GM06990 (cell line): ENCODE measurements around the gene UQCRQ.

Experiments
- DNase-seq: peaks from one replicate; pipeline ENCODE4 v3.0.0-alpha.2; 2011; ENCODE audit not compliant: insufficient read length; ENCODE audit errors: extremely low read depth
- H3K27me3 ChIP-seq: replicated peaks from 2 replicates; pipeline ENCODE4 v1.6.0; 2011; ENCODE audit warnings: low read length; ENCODE audit not compliant: control insufficient read depth, insufficient read depth
- H3K36me3 ChIP-seq: 2 replicates; pipeline ENCODE4 v1.5.1; 2011; ENCODE audit warnings: low read length; ENCODE audit not compliant: control insufficient read depth, insufficient read depth
- H3K4me3 ChIP-seq: replicated peaks from 2 replicates; pipeline ENCODE4 v1.5.1; 2011; ENCODE audit warnings: low read depth, mild to moderate bottlenecking, control low read depth, low read length
- TF ChIP-seq, protein P1 (sequence below): IDR thresholded peaks from 2 replicates; pipeline ENCODE4 v1.5.1; 2011; ENCODE audit warnings: low read length, control low read depth, mild to moderate bottlenecking, inconsistent platforms; ENCODE audit not compliant: insufficient read depth, poor library complexity, severe bottlenecking

UQCRQ gene

GRCh38 chr5:132831095-132831860, 35.2 kb upstream of the UQCRQ start:
- peak overlapping the region; percentile 68 for H3K4me3 ChIP-seq
- TF ChIP-seq, protein P1, sequence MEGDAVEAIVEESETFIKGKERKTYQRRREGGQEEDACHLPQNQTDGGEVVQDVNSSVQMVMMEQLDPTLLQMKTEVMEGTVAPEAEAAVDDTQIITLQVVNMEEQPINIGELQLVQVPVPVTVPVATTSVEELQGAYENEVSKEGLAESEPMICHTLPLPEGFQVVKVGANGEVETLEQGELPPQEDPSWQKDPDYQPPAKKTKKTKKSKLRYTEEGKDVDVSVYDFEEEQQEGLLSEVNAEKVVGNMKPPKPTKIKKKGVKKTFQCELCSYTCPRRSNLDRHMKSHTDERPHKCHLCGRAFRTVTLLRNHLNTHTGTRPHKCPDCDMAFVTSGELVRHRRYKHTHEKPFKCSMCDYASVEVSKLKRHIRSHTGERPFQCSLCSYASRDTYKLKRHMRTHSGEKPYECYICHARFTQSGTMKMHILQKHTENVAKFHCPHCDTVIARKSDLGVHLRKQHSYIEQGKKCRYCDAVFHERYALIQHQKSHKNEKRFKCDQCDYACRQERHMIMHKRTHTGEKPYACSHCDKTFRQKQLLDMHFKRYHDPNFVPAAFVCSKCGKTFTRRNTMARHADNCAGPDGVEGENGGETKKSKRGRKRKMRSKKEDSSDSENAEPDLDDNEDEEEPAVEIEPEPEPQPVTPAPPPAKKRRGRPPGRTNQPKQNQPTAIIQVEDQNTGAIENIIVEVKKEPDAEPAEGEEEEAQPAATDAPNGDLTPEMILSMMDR: no peak
- H3K36me3 ChIP-seq: no peaks in the 10 kb centered on the region
- no peaks in the 10 kb centered on the region; the same call in 1 of the 2 replicates for H3K27me3 ChIP-seq
- no peak for DNase-seq

- Histone ChIP-seq H3K4me3 (no peak overlapping the region), H3K27me3 (no peaks in the 10 kb centered on the region), H3K36me3 (no peaks in the 10 kb centered on the region)
- TF ChIP-seq, protein P1: no peak
- no peak for DNase-seq
Observed at GRCh38 chr5:132832612-132833011, 33.8 kb upstream of the UQCRQ start.

GRCh38 chr5:132834057-132834456, 32.4 kb upstream of the UQCRQ start:
- no peak for DNase-seq
- TF ChIP-seq, protein P1: no peak
- Histone ChIP-seq H3K36me3 (no peaks in the 10 kb centered on the region), H3K27me3 (no peaks in the 10 kb centered on the region), H3K4me3 (no peak overlapping the region)

GRCh38 chr5:132836852-132837251, 29.6 kb upstream of the UQCRQ start:
- H3K27me3 ChIP-seq: no peaks in the 10 kb centered on the region
- TF ChIP-seq, protein P1: no peak
- H3K36me3 ChIP-seq: no peaks in the 10 kb centered on the region
- no peak overlapping the region for H3K4me3 ChIP-seq
- DNase-seq: no peak

DNA sequence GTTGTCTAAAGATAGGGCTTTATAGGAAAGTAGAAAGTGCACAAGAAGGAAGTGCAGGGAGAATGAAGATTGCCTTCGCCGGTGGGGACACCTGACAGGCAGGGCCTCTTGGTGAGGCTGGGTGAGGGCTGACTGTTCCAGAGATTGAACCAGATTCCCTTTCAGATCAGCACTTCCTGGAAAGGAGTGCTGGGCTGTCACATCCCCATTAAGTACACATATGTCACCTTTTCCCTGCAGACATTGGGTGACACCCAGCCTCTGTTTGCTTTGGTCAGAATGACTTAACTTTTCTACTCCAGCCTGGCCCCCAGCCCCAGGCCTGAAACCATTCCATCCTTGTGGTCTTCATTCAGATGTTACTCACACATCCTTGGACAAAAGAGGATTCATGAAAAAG, 28.6 kb upstream of the UQCRQ start:
- DNase-seq: no peak
- TF ChIP-seq, protein P1: no peak
- Histone ChIP-seq H3K27me3 (no peaks in the 10 kb centered on the region), H3K4me3 (no peak overlapping the region), H3K36me3 (no peaks in the 10 kb centered on the region)
